ENCODE results near the gene NR3C2. TPM values are rescaled to one million over a fixed set of nuclear protein-coding genes. Genes with fewer than 3 reads are reported as not detected.

The NR3C2 gene
- total and polyA plus RNA-seq, 12 donors: 2.2 to 28.6 (median 23.3) TPM

- DNase-seq (no peak), ATAC-seq (no peak)
- TF ChIP-seq CTCF (IDR thresholded peaks at IDR 0.05): no peak
- Histone ChIP-seq H3K36me3 (peaks cover 0 to 27% (median 9%) of the 10 kb centered on the region in 9 donors), H3K9me3 (no peaks in the 10 kb centered on the region), H3K4me3 (no peak overlapping the region), H3K27ac (peak overlapping the region in 8 of 10 donors; percentile 8 to 79 (median 61)), H3K27me3 (no peaks in the 10 kb centered on the region), H3K4me1 (peaks cover 0 to 67% (median 43%) of the 10 kb centered on the region in 9 donors)
- intact Hi-C loops (cut with DNase I): no loop called here
- WGBS, 2 donors: 79% methylated on average over 13 of the region's 13 CpGs
Observed at GRCh38 chr4:148060264-148061140, 381.7 kb downstream of the NR3C2 start.

GRCh38 chr4:148059617-148060180 is 382.5 kb downstream of the NR3C2 start:
- peak overlapping the region in 7 of 10 donors; percentile 49 to 79 (median 68) for H3K27ac ChIP-seq
- peaks cover 0 to 75% (median 48%) of the 10 kb centered on the region in 9 donors for H3K4me1 ChIP-seq
- TF ChIP-seq CTCF (IDR thresholded peaks at IDR 0.05): no peak
- H3K36me3 ChIP-seq: peaks cover 0 to 19% (median 9%) of the 10 kb centered on the region in 9 donors
- 46 to 58% methylated on average over 10 of the region's 10 CpGs for WGBS, 2 donors
- ATAC-seq (peak in 7 of 8 donors; percentile 21 to 78 (median 61)), DNase-seq (peak in 1 of 2 donors; percentile 42)
- no peaks in the 10 kb centered on the region for H3K9me3 ChIP-seq
- H3K4me3 ChIP-seq: no peak overlapping the region
- intact Hi-C loops (cut with DNase I): loop anchor here in 3 of 10 donors (10.0 kb wide), 3 partner anchors 75 to 205 kb away; no protein-coding TSS in a partner anchor
- no peaks in the 10 kb centered on the region for H3K27me3 ChIP-seq

- 58 to 76% methylated on average over 14 of the region's 14 CpGs for WGBS, 2 donors
- no peak for DNase-seq
- Histone ChIP-seq H3K36me3 (peaks cover 0 to 4% (median 0%) of the 10 kb centered on the region in 9 donors), H3K9me3 (no peaks in the 10 kb centered on the region), H3K27me3 (no peaks in the 10 kb centered on the region), H3K4me3 (no peak overlapping the region), H3K27ac (peak overlapping the region in 9 of 10 donors; percentile 37 to 79 (median 63)), H3K4me1 (peaks cover 0 to 90% (median 63%) of the 10 kb centered on the region in 9 donors)
- peak in 1 of 8 donors; percentile 13 for ATAC-seq
- intact Hi-C loops (cut with DNase I): loop anchor here in 3 of 10 donors (10.0 kb wide), 3 partner anchors 73 to 207 kb away; no protein-coding TSS in a partner anchor
- TF ChIP-seq CTCF (IDR thresholded peaks at IDR 0.05): no peak
Observed at GRCh38 chr4:148057984-148058859, 384.0 kb downstream of the NR3C2 start.

Data from heart right ventricle (tissue), 16 donors.